Measurements from ENCODE around the gene GSTM1. TPM values are rescaled to one million over a fixed set of nuclear protein-coding genes. Genes with fewer than 3 reads are reported as not detected.
A peak's percentile ranks its signal among the peaks of the same experiment; 100 is the strongest.

GSTM1 gene
- total and polyA plus RNA-seq, 2 donors (not counting 1 experiment from before 2014, with no cell fraction given) = 38.0 TPM; not detected in 1

- H3K27ac ChIP-seq (ENCODE audit: insufficient read depth, low read length) = no peak overlapping the region
- no peak overlapping the region for H3K4me2 ChIP-seq (ENCODE audit: extremely low read depth, insufficient read depth, low read length)
- no peaks in the 10 kb centered on the region for H3K4me1 ChIP-seq (ENCODE audit: control insufficient read depth, extremely low read depth, insufficient read depth, low read length)
- no peaks in the 10 kb centered on the region for H3K27me3 ChIP-seq (ENCODE audit: control insufficient read depth, insufficient read depth, low read length)
- no peak overlapping the region for H2AFZ ChIP-seq (ENCODE audit: low read length)
- no peaks in the 10 kb centered on the region for H3K79me2 ChIP-seq (ENCODE audit: control insufficient read depth, insufficient read depth, low read length)
- H4K20me1 ChIP-seq (ENCODE audit: control insufficient read depth, extremely low read depth, insufficient read depth, low read length) = no peaks in the 10 kb centered on the region
- no peak for TF ChIP-seq EZH2 (IDR thresholded peaks at IDR 0.05; ENCODE audit: low read length, missing control alignments)
- TF ChIP-seq, protein P1, sequence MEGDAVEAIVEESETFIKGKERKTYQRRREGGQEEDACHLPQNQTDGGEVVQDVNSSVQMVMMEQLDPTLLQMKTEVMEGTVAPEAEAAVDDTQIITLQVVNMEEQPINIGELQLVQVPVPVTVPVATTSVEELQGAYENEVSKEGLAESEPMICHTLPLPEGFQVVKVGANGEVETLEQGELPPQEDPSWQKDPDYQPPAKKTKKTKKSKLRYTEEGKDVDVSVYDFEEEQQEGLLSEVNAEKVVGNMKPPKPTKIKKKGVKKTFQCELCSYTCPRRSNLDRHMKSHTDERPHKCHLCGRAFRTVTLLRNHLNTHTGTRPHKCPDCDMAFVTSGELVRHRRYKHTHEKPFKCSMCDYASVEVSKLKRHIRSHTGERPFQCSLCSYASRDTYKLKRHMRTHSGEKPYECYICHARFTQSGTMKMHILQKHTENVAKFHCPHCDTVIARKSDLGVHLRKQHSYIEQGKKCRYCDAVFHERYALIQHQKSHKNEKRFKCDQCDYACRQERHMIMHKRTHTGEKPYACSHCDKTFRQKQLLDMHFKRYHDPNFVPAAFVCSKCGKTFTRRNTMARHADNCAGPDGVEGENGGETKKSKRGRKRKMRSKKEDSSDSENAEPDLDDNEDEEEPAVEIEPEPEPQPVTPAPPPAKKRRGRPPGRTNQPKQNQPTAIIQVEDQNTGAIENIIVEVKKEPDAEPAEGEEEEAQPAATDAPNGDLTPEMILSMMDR (conservative IDR thresholded peaks at IDR 0.05 in 1 of 2, IDR thresholded peaks at IDR 0.05 in 1 of 2; ENCODE audit: low read depth in 1 of 2, low read length in 2 of 2) = no peak
- H3K36me3 ChIP-seq (ENCODE audit: control insufficient read depth, insufficient read depth, low read length) = no peaks in the 10 kb centered on the region
- no peaks in the 10 kb centered on the region for H3K9me3 ChIP-seq (ENCODE audit: control insufficient read depth, insufficient read depth, low read depth, low read length)
- no peak overlapping the region for H3K9ac ChIP-seq (ENCODE audit: insufficient read depth, low read length)
- DNase-seq (ENCODE audit: low read depth in 2 of 2) = no peak
- no peak overlapping the region for H3K4me3 ChIP-seq (replicated peaks in 1 of 4; ENCODE audit: control extremely low read depth in 1 of 4, insufficient read depth in 1 of 4, low read depth in 3 of 4, low read length in 4 of 4)
Observed at GRCh38 chr1:109642626-109643025, 45.0 kb upstream of the GSTM1 start.

DNA sequence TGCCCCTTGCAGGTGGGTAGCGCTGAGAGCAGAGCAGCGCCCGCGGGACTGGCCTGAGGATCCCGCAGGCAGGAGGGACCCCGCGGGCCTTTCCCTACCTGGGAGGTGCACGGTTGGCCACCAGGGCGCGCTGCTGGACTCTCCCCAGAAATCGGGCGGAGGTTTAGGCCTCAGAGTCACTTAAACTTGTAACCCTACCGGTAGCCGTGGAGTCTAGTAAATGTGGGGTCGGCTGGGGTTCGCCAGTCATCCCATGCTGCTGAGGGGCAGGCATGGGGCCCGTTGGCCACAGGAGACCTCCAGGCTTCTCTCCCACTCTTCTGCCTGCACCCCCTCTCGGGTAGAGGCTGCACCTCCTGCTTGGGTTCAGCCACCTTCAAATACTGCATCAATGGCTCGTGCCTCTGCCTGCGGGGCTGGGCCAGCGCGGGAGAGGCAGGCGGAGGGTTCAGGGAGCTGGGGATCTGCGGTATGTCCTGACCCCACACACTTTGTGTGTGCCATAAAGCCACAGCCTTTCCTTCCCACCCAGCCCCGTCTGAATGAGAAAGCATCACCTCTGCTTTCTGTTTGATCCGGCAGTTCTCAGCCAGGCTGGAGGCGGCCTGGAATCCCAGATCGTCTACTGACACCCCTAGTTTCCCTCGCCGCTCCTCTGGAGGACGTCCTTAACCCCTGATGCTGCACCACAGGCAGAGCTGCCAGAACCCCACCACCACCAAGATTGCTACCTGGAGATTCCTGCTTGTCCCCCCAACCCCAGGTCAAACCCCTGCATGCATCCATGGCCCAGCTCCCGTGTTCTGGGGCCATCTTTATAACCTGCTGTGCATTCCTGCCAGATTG is 44.0 kb upstream of the GSTM1 start:
- no peaks in the 10 kb centered on the region for H3K9me3 ChIP-seq (ENCODE audit: control insufficient read depth, insufficient read depth, low read depth, low read length)
- H3K4me3 ChIP-seq (replicated peaks in 1 of 4; ENCODE audit: control extremely low read depth in 1 of 4, insufficient read depth in 1 of 4, low read depth in 3 of 4, low read length in 4 of 4) = no peak overlapping the region
- H4K20me1 ChIP-seq (ENCODE audit: control insufficient read depth, extremely low read depth, insufficient read depth, low read length) = no peaks in the 10 kb centered on the region
- no peak overlapping the region for H3K9ac ChIP-seq (ENCODE audit: insufficient read depth, low read length)
- no peak for TF ChIP-seq EZH2 (IDR thresholded peaks at IDR 0.05; ENCODE audit: low read length, missing control alignments)
- TF ChIP-seq, protein P1 (conservative IDR thresholded peaks at IDR 0.05 in 1 of 2, IDR thresholded peaks at IDR 0.05 in 1 of 2; ENCODE audit: low read depth in 1 of 2, low read length in 2 of 2) = peak; percentile 74 to 85
- no peak overlapping the region for H3K27ac ChIP-seq (ENCODE audit: insufficient read depth, low read length)
- DNase-seq (ENCODE audit: low read depth in 2 of 2) = peak; percentile 62 to 74
- no peak overlapping the region for H3K4me2 ChIP-seq (ENCODE audit: extremely low read depth, insufficient read depth, low read length)
- no peaks in the 10 kb centered on the region for H3K79me2 ChIP-seq (ENCODE audit: control insufficient read depth, insufficient read depth, low read length)
- no peaks in the 10 kb centered on the region for H3K4me1 ChIP-seq (ENCODE audit: control insufficient read depth, extremely low read depth, insufficient read depth, low read length)
- H3K27me3 ChIP-seq (ENCODE audit: control insufficient read depth, insufficient read depth, low read length) = no peaks in the 10 kb centered on the region
- H3K36me3 ChIP-seq (ENCODE audit: control insufficient read depth, insufficient read depth, low read length) = no peaks in the 10 kb centered on the region
- peak overlapping the region; percentile 59 for H2AFZ ChIP-seq (ENCODE audit: low read length)

GRCh38 chr1:109644670-109645069 is 42.9 kb upstream of the GSTM1 start:
- no peak overlapping the region for H3K9ac ChIP-seq (ENCODE audit: insufficient read depth, low read length)
- H3K4me2 ChIP-seq (ENCODE audit: extremely low read depth, insufficient read depth, low read length) = no peak overlapping the region
- no peak overlapping the region for H3K4me3 ChIP-seq (replicated peaks in 1 of 4; ENCODE audit: control extremely low read depth in 1 of 4, insufficient read depth in 1 of 4, low read depth in 3 of 4, low read length in 4 of 4)
- no peaks in the 10 kb centered on the region for H3K4me1 ChIP-seq (ENCODE audit: control insufficient read depth, extremely low read depth, insufficient read depth, low read length)
- H3K27me3 ChIP-seq (ENCODE audit: control insufficient read depth, insufficient read depth, low read length) = no peaks in the 10 kb centered on the region
- no peak overlapping the region for H2AFZ ChIP-seq (ENCODE audit: low read length)
- no peaks in the 10 kb centered on the region for H3K9me3 ChIP-seq (ENCODE audit: control insufficient read depth, insufficient read depth, low read depth, low read length)
- H3K79me2 ChIP-seq (ENCODE audit: control insufficient read depth, insufficient read depth, low read length) = no peaks in the 10 kb centered on the region
- TF ChIP-seq EZH2 (IDR thresholded peaks at IDR 0.05; ENCODE audit: low read length, missing control alignments) = no peak
- DNase-seq (ENCODE audit: low read depth in 2 of 2) = peak in 1 of 2 donors; percentile 55
- no peaks in the 10 kb centered on the region for H3K36me3 ChIP-seq (ENCODE audit: control insufficient read depth, insufficient read depth, low read length)
- no peak overlapping the region for H3K27ac ChIP-seq (ENCODE audit: insufficient read depth, low read length)
- H4K20me1 ChIP-seq (ENCODE audit: control insufficient read depth, extremely low read depth, insufficient read depth, low read length) = no peaks in the 10 kb centered on the region

Measured in fibroblast of lung (primary cell).